ENCODE data around the gene APOE.
"Not testable (repeated sequence)": the region's sequence is repeated elsewhere in the genome, so short reads cannot be mapped to it uniquely, and the experiment has no call there.

APOE gene

DNA sequence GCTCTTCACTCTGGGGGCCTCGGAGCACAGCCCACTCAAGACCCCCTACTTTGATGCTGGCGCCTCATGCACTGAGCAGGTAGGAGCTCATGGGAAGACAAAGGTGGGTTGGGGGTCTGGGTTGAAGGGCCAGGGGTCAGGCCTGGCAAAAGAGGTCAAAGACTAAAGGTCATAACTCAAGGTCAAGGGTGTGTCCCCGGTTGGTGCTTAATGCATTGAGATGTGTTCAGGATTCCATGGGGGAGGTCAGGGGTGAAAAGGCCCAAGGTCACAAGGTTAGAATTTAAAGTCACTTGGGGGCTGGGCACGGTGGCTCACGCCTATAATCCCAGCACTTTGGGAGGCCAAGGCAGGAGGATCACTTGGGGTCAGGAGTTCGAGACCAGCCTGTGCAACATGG is 19.5 kb upstream of the APOE start:
- FAIRE-seq, result no peak

DNA sequence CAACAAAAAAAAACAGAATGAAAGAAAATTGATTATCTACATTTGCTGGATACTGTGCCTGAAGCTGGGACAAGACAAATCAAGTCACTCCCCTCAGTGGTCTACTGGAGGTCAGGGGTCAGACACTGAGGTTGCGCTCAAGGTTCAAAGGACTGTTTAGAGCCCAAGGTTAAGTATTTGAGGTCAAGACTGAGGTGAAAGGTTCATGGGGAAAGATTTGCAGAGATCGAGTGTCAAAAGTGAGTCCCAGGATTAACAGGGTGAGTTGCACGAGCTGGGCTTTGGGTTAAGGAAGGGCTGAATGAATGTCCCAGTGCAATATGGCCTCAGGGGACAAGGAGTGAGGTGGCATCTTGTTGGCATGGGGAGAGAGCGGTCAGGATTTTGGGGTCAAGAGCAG is 17.9 kb upstream of the APOE start:
- no peak for FAIRE-seq

DNA sequence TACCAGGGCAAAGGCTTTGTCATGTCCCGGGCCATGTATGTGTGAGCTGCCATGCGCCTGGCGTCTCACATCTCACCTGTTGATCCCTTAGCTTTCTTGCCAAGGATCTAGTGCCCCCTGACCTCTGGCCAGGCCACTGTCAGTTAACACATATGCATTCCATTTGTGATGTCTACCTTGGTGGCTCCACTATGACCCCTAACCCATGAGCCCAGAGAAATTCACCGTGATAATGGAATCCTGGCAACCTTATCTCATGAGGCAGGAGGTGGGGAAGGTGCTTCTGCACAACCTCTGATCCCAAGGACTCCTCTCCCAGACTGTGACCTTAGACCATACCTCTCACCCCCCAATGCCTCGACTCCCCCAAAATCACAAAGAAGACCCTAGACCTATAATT is 17.3 kb upstream of the APOE start:
- FAIRE-seq, result not testable (repeated sequence)

DNA sequence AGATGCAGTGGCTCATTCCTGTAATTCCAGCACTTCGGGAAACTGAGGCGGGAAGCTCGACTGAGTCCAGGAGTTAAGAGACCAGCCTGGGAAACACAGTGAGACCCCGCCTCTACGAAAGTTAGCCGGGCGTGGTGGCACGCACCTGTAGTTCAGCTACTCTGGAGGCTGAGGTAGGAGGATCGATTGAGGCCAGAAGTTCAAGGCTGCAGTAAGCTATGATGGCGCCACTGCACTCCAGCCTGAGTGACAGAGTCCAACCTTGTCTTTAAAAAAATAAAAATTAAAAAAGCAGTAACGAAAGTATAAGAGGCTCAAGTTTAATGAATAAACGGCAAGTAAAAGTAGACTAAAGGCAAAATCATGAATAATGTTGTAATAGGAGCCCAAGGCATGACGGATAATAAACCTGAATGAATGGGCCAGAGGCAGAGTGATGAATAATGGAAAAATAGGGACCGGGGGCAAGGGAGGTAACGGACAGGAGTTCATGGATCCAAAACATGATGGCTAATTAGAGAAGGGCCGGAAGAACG is 15.7 kb upstream of the APOE start:
- FAIRE-seq, result no peak

DNA sequence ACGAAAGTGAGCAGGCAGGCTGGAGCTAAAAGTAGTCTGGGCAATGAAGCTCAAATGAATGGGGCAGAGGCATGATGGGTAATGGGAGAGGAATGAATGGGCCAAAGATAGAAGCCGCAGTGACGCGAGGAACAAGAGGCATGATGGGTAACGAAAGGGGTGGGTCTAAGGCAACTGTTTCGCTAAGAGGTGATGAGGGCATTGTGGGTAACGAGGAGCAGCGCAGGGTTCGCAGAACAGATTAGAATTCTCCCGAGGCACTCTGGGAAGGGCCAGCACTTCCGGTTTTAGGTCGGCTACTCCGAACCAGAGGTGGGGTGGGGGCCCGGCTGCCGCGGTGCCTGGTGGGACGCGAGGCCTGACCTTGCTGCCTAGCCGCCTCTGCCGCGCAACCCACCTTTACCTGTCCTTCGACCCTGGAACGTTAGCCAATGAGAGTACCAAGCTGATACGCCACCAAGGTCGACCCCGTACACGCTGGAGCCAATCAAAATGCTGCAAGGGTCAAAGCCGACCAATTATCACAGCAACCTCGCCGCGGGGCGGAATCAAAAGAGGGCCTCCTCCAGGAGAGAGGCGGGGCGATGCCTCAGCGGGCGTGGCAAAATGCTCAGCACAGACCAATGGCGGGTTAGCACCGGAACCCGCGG is 15.1 kb upstream of the APOE start:
- FAIRE-seq, result peak; percentile 100

DNA sequence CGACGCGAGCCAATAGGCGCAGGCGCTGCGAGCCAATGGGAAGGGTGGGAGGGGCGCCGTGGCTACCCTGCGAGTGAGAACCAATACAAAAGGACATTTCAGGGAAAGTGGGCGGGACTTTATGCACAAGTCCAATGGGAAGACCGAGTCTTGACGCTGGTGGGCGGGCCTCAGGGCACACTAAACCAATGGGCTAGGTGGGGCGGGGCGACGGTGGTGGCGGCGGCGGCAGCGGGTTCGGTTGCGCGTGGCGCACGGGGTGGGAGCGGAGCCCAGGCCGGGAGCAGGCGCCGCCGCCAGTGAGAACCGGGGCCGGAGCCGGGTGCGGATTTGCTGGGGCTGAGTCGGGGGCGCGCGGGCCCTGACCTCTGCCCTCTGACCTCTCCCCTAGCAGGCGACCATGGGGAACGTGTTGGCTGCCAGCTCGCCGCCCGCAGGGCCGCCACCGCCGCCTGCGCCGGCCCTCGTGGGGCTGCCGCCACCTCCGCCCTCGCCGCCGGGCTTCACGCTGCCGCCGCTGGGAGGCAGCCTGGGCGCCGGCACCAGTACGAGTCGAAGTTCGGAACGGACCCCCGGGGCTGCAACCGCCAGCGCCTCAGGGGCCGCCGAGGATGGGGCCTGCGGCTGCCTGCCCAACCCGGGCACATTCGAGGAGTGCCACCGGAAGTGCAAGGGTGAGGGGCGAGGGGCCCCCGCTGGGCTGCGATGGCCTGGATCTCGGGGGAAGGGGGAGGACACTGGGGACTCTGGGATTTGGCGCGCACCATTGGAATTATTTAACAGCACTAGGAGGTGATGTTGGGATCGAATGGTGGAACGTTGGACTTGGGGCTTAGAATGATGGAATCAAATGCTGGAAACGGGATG is 14.3 kb upstream of the APOE start, which contains the start of gene TOMM40:
Gene TOMM40 (plus strand): TSS at position 239 of the 867 bp plus-strand sequence. CDS start 162 bp downstream, at position 401.
- FAIRE-seq, result no peak

DNA sequence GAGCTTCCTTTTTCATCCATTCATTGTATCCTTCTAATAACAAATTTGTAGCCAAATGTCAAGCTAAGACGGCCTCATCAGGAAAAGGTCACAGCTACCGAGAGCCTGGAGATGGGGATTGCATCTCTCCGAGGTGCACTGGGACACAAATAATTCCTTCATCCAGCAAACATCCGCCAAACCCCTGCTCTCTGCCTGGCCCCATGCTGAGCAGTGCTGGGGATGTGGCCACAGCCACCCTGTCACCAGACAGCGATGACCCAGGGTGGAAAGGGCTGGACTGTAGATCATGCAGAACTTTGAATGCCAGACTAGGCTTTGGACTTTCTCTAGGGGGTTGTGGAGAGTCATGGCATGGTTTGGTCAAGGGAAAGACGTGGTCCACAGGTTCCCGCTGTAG is 12.7 kb upstream of the APOE start:
- no peak for FAIRE-seq

DNA sequence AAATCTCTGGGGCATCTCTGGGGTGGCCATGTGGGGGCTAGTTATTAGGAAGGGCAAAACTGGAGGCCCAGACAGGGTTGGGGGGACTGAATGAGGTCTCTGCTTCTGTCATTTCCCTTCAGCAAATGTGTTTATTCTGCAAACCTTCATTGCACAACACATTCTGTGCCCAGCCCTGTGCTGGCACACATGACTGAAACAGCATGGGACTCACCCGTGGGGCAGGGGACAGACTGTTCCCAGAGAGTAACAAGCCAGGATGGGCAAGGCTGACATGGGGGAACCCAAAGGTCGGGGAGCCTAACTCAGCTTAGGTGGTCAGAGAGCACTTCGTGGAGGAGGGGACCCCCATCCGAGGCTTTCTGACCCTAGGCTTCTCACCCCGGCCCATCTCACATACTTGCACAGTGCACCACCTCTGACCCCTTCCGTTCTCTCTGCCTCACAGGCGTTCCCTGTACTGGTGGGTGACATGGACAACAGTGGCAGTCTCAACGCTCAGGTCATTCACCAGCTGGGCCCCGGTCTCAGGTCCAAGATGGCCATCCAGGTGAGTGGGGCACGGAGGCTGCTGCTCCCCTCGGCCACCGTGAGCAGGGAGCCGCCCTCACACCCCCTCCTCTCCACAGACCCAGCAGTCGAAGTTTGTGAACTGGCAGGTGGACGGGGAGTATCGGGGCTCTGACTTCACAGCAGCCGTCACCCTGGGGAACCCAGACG is 12.1 kb upstream of the APOE start:
- no peak for FAIRE-seq

DNA sequence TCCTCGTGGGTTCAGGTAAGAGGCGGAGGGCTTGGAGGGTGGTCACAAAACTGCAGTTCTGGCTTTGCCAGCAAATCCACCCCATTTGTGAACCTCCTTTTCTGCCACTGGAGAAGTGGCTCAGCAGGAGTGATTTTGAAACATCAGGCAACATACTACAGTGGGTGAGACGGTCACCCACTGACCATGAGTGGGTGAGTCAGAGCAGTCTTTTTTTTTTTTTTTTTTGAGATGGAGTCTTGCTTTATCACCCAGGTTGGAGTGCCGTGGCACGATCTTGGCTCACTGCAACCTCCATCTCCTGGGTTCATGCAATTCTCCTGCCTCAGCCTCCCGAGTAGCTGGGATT is 11.6 kb upstream of the APOE start:
- FAIRE-seq, result no peak

DNA sequence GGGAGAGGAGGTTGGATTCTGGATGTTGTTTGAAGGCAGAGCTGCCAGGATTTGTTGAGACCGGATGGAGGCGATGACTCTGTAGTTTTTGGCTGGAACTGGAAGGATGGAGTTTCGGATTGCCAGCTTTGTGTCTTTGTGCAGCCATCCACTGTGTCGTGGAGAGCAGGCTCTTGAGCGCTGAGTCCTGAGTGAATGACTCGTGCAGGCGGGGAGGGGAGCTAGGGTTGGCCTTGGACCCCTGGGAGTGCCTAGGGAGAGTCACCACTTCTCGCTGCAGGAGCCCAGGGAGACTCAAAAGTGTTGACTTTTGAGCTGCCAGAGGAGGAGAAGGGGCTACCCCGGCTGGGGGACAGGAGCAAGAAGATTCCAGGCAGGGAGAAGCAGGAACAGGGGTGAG is 10.7 kb upstream of the APOE start:
- FAIRE-seq, result no peak

DNA sequence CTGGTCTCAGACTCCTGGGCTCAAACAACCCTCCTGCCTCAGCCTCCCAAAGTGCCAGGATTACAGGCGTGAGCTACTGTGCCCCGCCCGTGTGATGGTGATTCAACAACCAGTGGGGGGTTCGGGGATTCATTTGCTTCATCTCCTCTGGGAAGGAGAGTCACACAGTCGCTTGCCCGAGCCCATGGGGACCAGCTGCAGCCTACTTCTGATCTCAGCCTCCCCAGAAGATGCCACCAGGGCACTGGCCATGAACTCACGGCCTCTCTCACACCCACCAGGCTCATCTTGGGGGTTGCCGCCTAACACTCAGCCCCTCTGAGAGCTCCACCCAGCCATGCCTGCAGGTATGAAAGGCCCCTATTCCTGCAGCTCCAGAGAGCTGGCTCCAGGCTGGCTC is 7.8 kb upstream of the APOE start:
- no peak for FAIRE-seq

DNA sequence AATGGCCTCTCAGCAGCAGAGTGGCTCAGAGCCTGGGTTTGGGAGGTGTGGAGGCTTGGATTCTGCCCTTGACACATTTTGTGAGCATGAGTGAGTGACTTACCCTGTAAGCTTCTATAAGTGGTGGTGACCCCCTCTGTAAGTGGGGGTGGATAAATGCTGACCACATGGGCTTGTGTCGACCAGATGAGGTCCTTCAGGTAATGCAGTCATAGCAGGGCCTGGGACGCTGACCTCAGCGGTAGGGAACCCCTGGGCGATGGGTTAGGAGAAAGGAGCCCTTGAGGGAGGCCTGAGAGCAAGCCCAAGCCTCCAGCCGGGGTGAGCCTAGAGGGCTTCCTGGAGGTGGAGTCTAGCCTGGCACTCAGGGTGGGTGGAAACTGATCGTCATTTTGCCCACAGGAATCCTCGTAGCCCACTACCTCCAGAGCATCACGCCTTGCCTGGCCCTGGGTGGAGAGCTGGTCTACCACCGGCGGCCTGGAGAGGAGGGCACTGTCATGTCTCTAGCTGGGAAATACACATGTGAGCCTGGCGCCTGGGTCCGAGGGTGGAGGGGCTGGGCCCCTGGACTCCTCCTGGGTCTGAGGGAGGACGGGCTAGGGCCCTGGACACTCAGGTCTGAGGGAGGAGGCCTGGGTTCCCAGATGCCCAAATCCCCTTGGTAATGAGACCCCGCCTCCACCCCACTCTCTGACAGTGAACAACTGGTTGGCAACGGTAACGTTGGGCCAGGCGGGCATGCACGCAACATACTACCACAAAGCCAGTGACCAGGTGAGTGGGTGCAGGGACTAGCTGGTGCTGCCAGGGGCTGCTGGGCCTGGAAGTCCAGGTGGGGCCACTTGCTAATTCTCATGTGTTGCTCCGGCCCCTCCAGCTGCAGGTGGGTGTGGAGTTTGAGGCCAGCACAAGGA is 5.0 kb upstream of the APOE start:
- no peak for FAIRE-seq

DNA sequence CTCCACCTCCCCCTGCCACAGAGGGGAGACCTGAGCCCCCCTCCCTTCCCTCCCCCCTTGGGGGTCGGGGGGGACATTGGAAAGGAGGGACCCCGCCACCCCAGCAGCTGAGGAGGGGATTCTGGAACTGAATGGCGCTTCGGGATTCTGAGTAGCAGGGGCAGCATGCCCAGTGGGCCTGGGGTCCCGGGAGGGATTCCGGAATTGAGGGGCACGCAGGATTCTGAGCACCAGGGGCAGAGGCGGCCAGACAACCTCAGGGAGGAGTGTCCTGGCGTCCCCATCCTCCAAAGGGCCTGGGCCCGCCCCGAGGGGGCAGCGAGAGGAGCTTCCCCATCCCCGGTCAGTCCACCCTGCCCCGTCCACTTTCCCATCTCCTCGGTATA is 2.4 kb upstream of the APOE start:
- no peak for FAIRE-seq

DNA sequence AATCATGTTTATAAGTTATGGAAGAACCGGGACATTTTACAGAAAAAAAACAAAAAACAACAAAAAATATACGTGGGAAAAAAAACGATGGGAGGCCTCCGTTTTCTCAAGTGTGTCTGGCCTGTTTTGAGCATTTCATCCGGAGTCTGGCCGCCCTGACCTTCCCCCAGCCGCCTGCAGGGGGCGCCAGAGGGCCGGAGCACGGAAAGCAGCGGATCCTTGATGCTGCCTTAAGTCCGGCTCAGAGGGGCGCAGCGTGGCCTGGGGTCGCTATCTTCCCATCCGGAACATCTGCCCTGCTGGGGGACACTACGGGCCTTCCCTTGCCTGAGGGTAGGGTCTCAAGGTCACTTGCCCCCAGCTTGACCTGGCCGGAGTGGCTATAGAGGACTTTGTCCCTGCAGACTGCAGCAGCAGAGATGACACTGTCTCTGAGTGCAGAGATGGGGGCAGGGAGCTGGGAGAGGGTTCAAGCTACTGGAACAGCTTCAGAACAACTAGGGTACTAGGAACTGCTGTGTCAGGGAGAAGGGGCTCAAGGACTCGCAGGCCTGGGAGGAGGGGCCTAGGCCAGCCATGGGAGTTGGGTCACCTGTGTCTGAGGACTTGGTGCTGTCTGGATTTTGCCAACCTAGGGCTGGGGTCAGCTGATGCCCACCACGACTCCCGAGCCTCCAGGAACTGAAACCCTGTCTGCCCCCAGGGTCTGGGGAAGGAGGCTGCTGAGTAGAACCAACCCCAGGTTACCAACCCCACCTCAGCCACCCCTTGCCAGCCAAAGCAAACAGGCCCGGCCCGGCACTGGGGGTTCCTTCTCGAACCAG is 1.8 kb upstream of the APOE start:
- FAIRE-seq, result no peak

DNA sequence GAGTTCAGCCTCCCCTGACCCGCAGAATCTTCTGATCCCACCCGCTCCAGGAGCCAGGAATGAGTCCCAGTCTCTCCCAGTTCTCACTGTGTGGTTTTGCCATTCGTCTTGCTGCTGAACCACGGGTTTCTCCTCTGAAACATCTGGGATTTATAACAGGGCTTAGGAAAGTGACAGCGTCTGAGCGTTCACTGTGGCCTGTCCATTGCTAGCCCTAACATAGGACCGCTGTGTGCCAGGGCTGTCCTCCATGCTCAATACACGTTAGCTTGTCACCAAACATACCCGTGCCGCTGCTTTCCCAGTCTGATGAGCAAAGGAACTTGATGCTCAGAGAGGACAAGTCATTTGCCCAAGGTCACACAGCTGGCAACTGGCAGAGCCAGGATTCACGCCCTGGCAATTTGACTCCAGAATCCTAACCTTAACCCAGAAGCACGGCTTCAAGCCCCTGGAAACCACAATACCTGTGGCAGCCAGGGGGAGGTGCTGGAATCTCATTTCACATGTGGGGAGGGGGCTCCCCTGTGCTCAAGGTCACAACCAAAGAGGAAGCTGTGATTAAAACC is 1.1 kb upstream of the APOE start:
- no peak for FAIRE-seq

DNA sequence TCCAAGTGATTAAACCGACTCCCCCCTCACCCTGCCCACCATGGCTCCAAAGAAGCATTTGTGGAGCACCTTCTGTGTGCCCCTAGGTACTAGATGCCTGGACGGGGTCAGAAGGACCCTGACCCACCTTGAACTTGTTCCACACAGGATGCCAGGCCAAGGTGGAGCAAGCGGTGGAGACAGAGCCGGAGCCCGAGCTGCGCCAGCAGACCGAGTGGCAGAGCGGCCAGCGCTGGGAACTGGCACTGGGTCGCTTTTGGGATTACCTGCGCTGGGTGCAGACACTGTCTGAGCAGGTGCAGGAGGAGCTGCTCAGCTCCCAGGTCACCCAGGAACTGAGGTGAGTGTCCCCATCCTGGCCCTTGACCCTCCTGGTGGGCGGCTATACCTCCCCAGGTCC is 2.0 kb downstream of the APOE start:
- FAIRE-seq, result no peak

DNA sequence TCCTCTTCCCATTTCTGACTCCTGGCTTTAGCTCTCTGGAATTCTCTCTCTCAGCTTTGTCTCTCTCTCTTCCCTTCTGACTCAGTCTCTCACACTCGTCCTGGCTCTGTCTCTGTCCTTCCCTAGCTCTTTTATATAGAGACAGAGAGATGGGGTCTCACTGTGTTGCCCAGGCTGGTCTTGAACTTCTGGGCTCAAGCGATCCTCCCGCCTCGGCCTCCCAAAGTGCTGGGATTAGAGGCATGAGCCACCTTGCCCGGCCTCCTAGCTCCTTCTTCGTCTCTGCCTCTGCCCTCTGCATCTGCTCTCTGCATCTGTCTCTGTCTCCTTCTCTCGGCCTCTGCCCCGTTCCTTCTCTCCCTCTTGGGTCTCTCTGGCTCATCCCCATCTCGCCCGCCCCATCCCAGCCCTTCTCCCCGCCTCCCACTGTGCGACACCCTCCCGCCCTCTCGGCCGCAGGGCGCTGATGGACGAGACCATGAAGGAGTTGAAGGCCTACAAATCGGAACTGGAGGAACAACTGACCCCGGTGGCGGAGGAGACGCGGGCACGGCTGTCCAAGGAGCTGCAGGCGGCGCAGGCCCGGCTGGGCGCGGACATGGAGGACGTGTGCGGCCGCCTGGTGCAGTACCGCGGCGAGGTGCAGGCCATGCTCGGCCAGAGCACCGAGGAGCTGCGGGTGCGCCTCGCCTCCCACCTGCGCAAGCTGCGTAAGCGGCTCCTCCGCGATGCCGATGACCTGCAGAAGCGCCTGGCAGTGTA is 2.7 kb downstream of the APOE start:
- no peak for FAIRE-seq

DNA sequence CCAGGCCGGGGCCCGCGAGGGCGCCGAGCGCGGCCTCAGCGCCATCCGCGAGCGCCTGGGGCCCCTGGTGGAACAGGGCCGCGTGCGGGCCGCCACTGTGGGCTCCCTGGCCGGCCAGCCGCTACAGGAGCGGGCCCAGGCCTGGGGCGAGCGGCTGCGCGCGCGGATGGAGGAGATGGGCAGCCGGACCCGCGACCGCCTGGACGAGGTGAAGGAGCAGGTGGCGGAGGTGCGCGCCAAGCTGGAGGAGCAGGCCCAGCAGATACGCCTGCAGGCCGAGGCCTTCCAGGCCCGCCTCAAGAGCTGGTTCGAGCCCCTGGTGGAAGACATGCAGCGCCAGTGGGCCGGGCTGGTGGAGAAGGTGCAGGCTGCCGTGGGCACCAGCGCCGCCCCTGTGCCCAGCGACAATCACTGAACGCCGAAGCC is 3.3 kb downstream of the APOE start:
- FAIRE-seq, result no peak

DNA sequence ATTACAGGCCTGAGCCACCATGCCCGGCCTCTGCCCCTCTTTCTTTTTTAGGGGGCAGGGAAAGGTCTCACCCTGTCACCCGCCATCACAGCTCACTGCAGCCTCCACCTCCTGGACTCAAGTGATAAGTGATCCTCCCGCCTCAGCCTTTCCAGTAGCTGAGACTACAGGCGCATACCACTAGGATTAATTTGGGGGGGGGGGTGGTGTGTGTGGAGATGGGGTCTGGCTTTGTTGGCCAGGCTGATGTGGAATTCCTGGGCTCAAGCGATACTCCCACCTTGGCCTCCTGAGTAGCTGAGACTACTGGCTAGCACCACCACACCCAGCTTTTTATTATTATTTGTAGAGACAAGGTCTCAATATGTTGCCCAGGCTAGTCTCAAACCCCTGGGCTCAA is 4.2 kb downstream of the APOE start:
- no peak for FAIRE-seq

DNA sequence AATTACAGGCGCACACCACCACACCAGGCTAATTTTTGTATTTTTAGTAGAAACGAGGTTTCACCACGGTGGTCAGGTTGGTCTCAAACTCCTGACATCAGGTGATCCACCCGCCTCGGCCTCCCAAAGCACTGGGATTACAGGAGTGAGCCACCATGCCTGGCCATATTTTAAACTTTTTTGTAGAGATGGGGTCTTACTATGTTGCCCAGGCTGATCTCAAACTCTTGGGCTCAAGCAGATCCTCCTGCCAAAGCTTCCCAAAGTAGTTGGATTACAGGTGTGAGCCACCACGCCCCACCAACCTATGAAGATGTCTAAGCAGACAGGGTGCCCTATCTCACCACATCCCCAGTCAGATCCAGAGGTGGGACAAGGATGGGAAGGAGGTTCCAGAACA is 6.3 kb downstream of the APOE start:
- FAIRE-seq, result not testable (repeated sequence)

All from endometrium (tissue), 2 donors.